B cell (primary cell): ENCODE results near the gene EEA1.

ENCODE experiments used
- EZH2 ChIP-seq: IDR thresholded peaks from 2 replicates; pipeline ENCODE4 v1.6.1; 2012; ENCODE audit warnings: borderline replicate concordance, low read depth, mild to moderate bottlenecking, moderate library complexity, low read length; ENCODE audit not compliant: insufficient read depth, poor library complexity, severe bottlenecking
- TF ChIP-seq, protein P1 (sequence below): fragments of 200-600 bp; IDR thresholded peaks from one replicate; pipeline ENCODE4 v1.8.0; 2022; ENCODE audit warnings: antibody characterized with exemption, mild to moderate bottlenecking

DNA sequence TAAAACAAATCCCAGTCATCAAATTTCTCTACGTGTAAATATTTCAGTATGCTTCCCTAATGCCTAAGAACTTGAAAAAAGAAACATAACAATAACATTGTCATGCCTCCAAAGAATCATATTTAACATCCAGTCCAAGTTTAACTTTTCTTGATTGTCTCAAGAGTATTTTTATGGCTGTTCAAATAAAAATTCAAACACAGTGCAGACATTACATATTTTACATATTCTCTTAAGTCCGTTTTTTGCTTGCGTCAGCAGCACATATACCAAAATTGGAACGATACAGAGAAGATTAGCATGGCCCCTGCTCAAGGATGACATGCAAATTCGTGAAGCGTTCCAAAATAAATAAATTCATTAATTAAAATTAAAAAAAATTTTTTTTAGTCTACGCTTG, 23.3 kb upstream of the EEA1 start:
- TF ChIP-seq, protein P1, sequence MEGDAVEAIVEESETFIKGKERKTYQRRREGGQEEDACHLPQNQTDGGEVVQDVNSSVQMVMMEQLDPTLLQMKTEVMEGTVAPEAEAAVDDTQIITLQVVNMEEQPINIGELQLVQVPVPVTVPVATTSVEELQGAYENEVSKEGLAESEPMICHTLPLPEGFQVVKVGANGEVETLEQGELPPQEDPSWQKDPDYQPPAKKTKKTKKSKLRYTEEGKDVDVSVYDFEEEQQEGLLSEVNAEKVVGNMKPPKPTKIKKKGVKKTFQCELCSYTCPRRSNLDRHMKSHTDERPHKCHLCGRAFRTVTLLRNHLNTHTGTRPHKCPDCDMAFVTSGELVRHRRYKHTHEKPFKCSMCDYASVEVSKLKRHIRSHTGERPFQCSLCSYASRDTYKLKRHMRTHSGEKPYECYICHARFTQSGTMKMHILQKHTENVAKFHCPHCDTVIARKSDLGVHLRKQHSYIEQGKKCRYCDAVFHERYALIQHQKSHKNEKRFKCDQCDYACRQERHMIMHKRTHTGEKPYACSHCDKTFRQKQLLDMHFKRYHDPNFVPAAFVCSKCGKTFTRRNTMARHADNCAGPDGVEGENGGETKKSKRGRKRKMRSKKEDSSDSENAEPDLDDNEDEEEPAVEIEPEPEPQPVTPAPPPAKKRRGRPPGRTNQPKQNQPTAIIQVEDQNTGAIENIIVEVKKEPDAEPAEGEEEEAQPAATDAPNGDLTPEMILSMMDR: no peak
- TF ChIP-seq EZH2: no peak
